ENCODE results near the gene PPP6R2. TPM values are rescaled to one million over a fixed set of nuclear protein-coding genes. Genes with fewer than 3 reads are reported as not detected.

Gene PPP6R2
- total and polyA plus RNA-seq, 9 of the 15 experiments (the other 6 are each of a cell fraction or from before 2014, with no cell fraction given), result 0.32 to 39.8 (median 21.4) TPM

- ATAC-seq (no peak), FAIRE-seq (no peak)
- BruUV-seq (replicated peaks), result no TSS peak
These were observed 91.7 kb downstream of the PPP6R2 start for GRCh38 chr22:50434849-50435248.

More at GRCh38 chr22:50434849-50435248, 91.7 kb downstream of the PPP6R2 start:
- H3K9me3 ChIP-seq (replicated peaks; ENCODE audit: control insufficient read depth, insufficient read depth, low read depth, low read length), result no peaks in the 10 kb centered on the region
- H3K79me2 ChIP-seq (ENCODE audit: control insufficient read depth, insufficient read depth, low read length), result no peaks in the 10 kb centered on the region
- DNase-seq (ENCODE audit: extremely low read depth in 1 of 4, low spot score in 3 of 4), result no peak
- in situ Hi-C loops (cut with MboI) (no loop called here), intact Hi-C loops (cut with micrococcal nuclease) (no loop called here)
- H3K9ac ChIP-seq (ENCODE audit: insufficient read depth in 1 of 2, low read depth in 2 of 2, low read length in 2 of 2), result no peak overlapping the region
- no peak overlapping the region for H2AFZ ChIP-seq (ENCODE audit: low read depth, low read length)
- H3K4me2 ChIP-seq (ENCODE audit: insufficient read depth, low read length), result no peak overlapping the region
- H4K20me1 ChIP-seq (replicated peaks; ENCODE audit: control insufficient read depth, insufficient read depth, low read length), result no peaks in the 10 kb centered on the region
- POLR2A ChIA-PET, result interaction anchor here (0.8 kb wide), 1 partner anchor 63 kb away, joined by 4 read pairs; no protein-coding TSS in a partner anchor
- CTCF ChIA-PET (ENCODE audit: low intra/inter-chr PET ratio), result no interaction called here
- H3K9me1 ChIP-seq (ENCODE audit: control insufficient read depth, insufficient read depth, low read length), result no peaks in the 10 kb centered on the region
- no peaks in the 10 kb centered on the region for H3K27me3 ChIP-seq (ENCODE audit: control insufficient read depth in 2 of 2, insufficient read depth in 2 of 2, low read length in 2 of 2)
- 98% methylated on average over 11 of the region's 24 CpGs for WGBS (ENCODE audit: insufficient coverage, low coverage, missing lambda C conversion rate)
- H3K36me3 ChIP-seq (ENCODE audit: control insufficient read depth, insufficient read depth, low read length), result peaks cover 60% of the 10 kb centered on the region; the same call in 2 of the 3 replicates
- no peak overlapping the region for H3K4me3 ChIP-seq
- TF ChIP-seq HNRNPL (IDR thresholded peaks at IDR 0.05; ENCODE audit: low read depth, low read length) (0 out of 2 replicates have a peak, but pooled peaks have one; percentile 26), HOMEZ (CRISPR knock-in tag; IDR thresholded peaks at IDR 0.05) (no peak)
- H3K4me1 ChIP-seq (replicated peaks in 1 of 2; ENCODE audit: control insufficient read depth in 2 of 2, insufficient read depth in 2 of 2, low read length in 2 of 2), result peaks cover 0 to 3% of the 10 kb centered on the region in 2 experiments; a peak in 1 of 5 replicates
- no peak overlapping the region for H3K27ac ChIP-seq (ENCODE audit: extremely low read depth, low read depth, low read length)
